Measurements from ENCODE around the gene ARHGAP23. TPM values are rescaled to one million over a fixed set of nuclear protein-coding genes. Genes with fewer than 3 reads are reported as not detected.
"Not testable (repeated sequence)": the region's sequence is repeated elsewhere in the genome, so short reads cannot be mapped to it uniquely, and the experiment has no call there.

ARHGAP23 gene
- total RNA-seq, 2 experiments from 2014 or later, result 0.40 TPM; not detected in 1

DNA sequence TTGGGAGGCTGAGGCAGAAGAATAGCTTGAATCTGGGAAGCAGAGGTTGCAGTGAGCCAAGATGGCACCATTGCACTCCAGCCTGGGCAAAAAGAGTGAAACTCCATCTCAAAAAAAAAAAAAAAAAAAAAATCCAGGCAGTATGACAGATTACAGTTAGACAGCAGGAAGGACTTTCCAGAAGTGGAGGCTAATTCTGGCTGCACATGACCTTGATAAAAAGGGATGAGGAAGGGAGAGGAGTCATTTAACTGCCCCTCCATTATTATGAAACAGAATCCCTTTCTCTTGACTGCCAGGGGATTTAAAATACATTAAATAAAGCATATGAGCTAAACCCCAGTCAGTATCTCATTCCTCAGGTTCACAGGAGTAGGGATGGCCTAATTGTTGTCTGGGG, 1.8 kb upstream of the ARHGAP23 start:
- DNase-seq, result no peak
- Mint-ChIP-seq H3K27ac (no peak overlapping the region), H3K4me3 (no peak overlapping the region), H3K36me3 (no peaks in the 10 kb centered on the region), H3K27me3 (peaks cover 69% of the 10 kb centered on the region), H3K4me1 (peaks cover 7% of the 10 kb centered on the region), H3K9me3 (ENCODE audit: low read depth) (no peaks in the 10 kb centered on the region)
- CTCF ChIA-PET, result interaction anchor here (0.7 to 1.9 kb wide), 5 partner anchors 12 to 241 kb away, joined by 3 to 7 read pairs (median 3); no protein-coding TSS in a partner anchor
- no peak for ATAC-seq

DNA sequence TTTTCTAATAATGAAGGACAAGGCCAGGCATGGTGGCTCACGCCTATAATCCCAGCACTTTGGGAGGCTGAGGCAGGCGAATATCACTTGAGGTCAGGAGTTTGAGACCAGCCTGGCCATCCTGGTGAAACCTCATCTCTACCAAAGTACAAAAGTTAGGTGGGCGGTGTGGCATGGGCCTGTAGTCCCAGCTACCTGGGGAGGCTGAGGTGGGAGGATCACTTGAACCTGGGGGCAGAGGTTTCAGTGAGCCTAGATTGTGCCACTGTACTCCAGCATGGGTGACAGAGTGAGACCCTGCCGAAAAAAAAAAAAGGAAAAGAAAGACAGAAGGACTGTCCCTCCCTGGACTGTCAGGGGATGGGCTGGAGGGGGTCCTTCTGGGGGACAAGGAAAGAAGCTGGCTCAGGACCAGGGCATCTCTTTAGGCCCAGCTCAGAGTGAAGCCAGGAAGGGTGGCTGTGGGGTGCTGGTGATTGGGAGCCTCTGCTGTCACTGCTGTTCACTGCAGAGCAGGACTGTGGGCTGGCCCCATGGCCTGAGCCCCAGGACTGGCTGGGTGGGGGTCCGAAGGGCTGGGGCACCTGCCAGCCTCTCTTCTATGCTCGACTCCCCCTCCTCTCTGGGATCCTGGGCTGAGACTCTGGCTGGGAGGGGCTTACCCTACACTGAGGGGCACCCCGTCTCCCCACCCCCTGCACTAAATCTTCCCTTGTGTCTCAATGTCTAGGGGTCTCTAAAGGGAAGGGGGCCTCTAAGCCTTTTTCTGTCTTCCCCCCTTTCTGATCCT, 909 bp upstream of the ARHGAP23 start:
- peaks cover 64% of the 10 kb centered on the region for H3K27me3 Mint-ChIP-seq
- H3K9me3 Mint-ChIP-seq (ENCODE audit: low read depth), result no peaks in the 10 kb centered on the region
- no peaks in the 10 kb centered on the region for H3K36me3 Mint-ChIP-seq
- CTCF ChIA-PET, result interaction anchor here (0.7 to 1.9 kb wide), 5 partner anchors 13 to 240 kb away, joined by 3 to 9 read pairs (median 4); no protein-coding TSS in a partner anchor
- no peak for DNase-seq
- no peak for ATAC-seq
- peaks cover 7% of the 10 kb centered on the region for H3K4me1 Mint-ChIP-seq
- peak overlapping the region; percentile 61 for H3K4me3 Mint-ChIP-seq
- no peak overlapping the region for H3K27ac Mint-ChIP-seq

DNA sequence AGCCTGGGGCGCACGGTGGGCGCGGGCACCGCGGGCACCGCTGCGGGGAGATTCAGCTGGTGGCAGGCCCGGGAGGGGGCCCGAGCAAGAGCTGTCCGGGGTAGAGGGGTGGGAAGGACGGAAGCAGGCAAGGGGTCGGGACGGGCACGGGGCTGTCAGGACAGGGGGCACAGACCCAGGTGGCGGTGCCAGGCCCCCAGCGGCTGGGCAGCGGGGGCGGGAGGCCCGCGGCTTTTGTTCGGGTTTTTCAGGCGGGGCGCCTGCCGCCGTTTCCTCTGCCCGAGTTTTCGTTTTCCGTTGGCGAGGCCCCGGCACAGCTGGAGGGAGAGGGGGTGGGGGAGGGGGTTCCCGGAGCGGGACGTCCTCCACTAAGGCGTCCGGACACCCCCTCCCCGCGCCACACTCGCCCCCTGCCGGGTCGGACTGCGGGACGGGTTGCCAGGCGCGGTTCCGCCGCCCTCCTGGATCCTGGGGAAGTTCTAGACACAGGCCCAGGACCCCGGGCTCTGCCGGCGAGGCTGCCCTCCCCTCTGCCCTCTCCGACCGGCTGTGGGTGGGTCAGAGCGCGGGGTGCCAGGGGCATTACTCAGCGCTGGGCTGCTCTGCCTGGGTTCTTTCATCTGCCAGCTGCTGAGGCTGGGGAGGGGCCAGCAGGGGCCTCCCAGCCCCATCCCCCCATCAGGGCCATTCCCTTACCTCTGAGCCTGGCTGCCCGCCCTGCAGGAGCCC, 543 bp downstream of the ARHGAP23 start:
- Mint-ChIP-seq H3K9me3 (ENCODE audit: low read depth) (no peaks in the 10 kb centered on the region), H3K27ac (no peak overlapping the region), H3K4me3 (no peak overlapping the region), H3K27me3 (peaks cover 55% of the 10 kb centered on the region), H3K4me1 (peaks cover 7% of the 10 kb centered on the region), H3K36me3 (no peaks in the 10 kb centered on the region)
- ATAC-seq (peak; percentile 38), DNase-seq (no peak)
- CTCF ChIA-PET, result interaction anchor here (1.0 to 1.5 kb wide), 2 partner anchors 14 to 80 kb away, joined by 3 to 9 read pairs; no protein-coding TSS in a partner anchor

- Mint-ChIP-seq H3K9me3 (ENCODE audit: low read depth) (no peaks in the 10 kb centered on the region), H3K27ac (no peak overlapping the region), H3K4me3 (no peak overlapping the region), H3K36me3 (no peaks in the 10 kb centered on the region), H3K4me1 (peaks cover 7% of the 10 kb centered on the region), H3K27me3 (peaks cover 49% of the 10 kb centered on the region)
- DNase-seq (no peak), ATAC-seq (no peak)
- CTCF ChIA-PET, result no interaction called here
These were observed 1.3 kb downstream of the ARHGAP23 start for GRCh38 chr17:38429476-38430100.

DNA sequence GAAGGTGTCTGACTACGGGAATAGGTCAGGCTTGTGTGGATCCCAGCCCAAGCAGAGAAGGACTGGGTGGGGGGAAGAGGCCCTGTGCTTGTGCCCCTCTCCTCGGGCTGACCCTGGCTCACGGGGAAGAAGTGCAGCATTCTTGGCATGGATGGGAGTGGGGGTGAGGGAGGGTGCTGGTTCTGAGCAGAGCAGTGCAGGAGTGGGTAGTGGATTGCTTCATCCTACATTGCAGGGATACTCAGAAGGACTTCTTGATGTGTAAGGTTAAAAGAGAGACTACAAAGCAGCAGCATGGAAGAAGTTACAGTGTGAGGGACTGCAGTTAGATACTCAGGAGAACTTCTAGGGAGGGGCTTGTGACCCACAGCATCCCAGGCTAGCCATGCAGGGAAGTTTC, 2.1 kb downstream of the ARHGAP23 start:
- peaks cover 7% of the 10 kb centered on the region for H3K4me1 Mint-ChIP-seq
- ATAC-seq (no peak), DNase-seq (no peak)
- no peak overlapping the region for H3K4me3 Mint-ChIP-seq
- peaks cover 42% of the 10 kb centered on the region for H3K27me3 Mint-ChIP-seq
- no peaks in the 10 kb centered on the region for H3K9me3 Mint-ChIP-seq (ENCODE audit: low read depth)
- CTCF ChIA-PET, result no interaction called here
- H3K27ac Mint-ChIP-seq, result no peak overlapping the region
- H3K36me3 Mint-ChIP-seq, result no peaks in the 10 kb centered on the region

DNA sequence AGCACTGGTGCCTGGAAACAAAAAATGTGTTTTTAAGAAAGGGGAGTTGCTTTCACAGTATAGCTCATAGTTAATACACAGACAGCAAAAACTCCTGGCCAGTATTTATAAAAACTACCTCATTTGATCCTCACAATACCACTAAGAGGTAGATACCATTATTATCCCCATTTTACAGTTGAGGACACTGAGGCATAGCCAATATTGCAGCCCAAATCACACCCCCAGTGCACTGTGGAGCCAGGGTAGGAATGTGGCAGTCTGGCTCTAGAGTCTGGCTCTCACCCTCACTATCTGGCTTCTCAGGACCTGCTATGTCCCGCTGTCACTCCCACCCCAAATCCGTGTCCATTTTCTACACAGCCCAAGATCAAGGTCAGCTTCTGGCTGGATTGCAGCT, 2.6 kb downstream of the ARHGAP23 start:
- peaks cover 7% of the 10 kb centered on the region for H3K4me1 Mint-ChIP-seq
- CTCF ChIA-PET, result interaction anchor here (1.0 to 1.4 kb wide), 2 partner anchors 9 to 16 kb away, joined by 3 read pairs; no protein-coding TSS in a partner anchor
- H3K9me3 Mint-ChIP-seq (ENCODE audit: low read depth), result no peaks in the 10 kb centered on the region
- no peak overlapping the region for H3K4me3 Mint-ChIP-seq
- ATAC-seq, result no peak
- H3K36me3 Mint-ChIP-seq, result no peaks in the 10 kb centered on the region
- H3K27me3 Mint-ChIP-seq, result peaks cover 42% of the 10 kb centered on the region
- no peak overlapping the region for H3K27ac Mint-ChIP-seq
- DNase-seq, result no peak

DNA sequence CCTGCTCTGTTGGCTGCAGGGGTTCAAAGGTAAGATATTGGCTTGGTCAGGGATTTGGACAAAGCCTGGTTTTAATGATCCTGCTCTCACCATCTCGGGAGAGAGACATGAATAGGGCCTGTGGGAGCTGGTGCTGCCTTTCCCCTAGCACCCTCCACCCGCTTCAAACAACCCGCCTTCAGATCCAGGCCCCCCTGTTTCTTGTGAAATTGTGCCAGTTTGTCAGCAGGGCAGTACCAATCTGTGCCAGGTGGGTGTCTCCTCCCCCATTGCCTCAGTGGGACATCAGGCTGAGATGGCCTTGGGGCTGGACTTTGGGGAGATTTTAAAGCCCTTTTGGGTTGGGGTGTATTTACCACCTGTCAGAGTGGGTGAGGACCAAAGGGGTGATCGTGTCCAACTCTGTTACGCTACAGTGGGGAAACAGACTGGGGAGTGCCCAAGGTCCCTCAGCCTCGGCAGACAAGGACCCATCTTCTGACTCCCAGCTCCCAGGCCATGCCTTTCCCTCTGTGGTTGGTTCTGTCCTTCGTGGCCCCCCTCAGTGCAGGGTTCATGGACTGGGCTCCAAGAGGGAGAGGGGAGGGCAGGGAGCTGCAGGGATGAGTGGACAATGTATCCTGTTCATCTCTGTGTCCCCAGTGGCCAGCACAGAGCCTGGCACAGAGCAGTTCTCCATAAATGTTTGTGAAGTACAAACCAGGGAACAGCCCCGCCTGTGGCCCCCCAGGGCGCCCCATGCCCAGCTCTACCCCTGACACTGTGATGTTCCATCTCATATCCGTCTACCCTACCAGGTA, 3.3 kb downstream of the ARHGAP23 start:
- Mint-ChIP-seq H3K27ac (no peak overlapping the region), H3K27me3 (peaks cover 39% of the 10 kb centered on the region), H3K9me3 (ENCODE audit: low read depth) (no peaks in the 10 kb centered on the region), H3K36me3 (no peaks in the 10 kb centered on the region), H3K4me3 (no peak overlapping the region), H3K4me1 (peaks cover 7% of the 10 kb centered on the region)
- DNase-seq, result no peak
- CTCF ChIA-PET, result interaction anchor here (1.0 to 1.7 kb wide), 3 partner anchors 8 to 17 kb away, joined by 3 to 5 read pairs (median 3); no protein-coding TSS in a partner anchor
- no peak for ATAC-seq

DNA sequence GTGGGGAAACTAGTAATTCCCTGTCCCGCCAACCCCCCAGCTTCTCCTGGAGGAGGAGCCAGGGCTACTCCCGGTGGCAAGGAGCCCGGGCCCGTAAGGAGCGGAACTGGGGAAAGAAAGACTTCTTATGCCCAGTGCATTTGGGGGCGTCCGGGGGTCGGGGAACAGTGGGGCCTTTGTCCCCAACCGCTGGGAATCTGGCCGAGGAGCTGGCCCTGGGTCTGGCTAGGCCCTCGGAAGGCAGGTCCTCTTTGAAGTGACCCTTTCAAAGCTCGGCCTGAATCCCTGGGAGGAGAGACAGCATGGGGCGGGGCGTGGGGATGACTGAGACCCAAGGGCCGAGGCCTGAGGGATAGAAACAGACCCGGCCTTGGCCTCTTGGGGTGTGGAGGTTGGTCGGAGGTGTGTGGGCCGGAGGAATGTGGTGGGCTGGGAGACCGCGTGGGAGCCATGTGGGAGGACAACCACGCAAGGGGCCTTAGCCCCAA, 6.0 kb downstream of the ARHGAP23 start:
- Mint-ChIP-seq H3K27me3 (peaks cover 24% of the 10 kb centered on the region), H3K9me3 (ENCODE audit: low read depth) (no peaks in the 10 kb centered on the region), H3K4me3 (no peak overlapping the region), H3K4me1 (peaks cover 2% of the 10 kb centered on the region), H3K36me3 (no peaks in the 10 kb centered on the region), H3K27ac (no peak overlapping the region)
- ATAC-seq (no peak), DNase-seq (no peak)
- CTCF ChIA-PET, result no interaction called here

GRCh38 chr17:38435795-38436194, 7.5 kb downstream of the ARHGAP23 start:
- CTCF ChIA-PET, result no interaction called here
- no peak overlapping the region for H3K27ac Mint-ChIP-seq
- ATAC-seq (no peak), DNase-seq (no peak)
- H3K9me3 Mint-ChIP-seq (ENCODE audit: low read depth), result no peaks in the 10 kb centered on the region
- peaks cover 12% of the 10 kb centered on the region for H3K27me3 Mint-ChIP-seq
- no peaks in the 10 kb centered on the region for H3K36me3 Mint-ChIP-seq
- no peaks in the 10 kb centered on the region for H3K4me1 Mint-ChIP-seq
- no peak overlapping the region for H3K4me3 Mint-ChIP-seq

DNA sequence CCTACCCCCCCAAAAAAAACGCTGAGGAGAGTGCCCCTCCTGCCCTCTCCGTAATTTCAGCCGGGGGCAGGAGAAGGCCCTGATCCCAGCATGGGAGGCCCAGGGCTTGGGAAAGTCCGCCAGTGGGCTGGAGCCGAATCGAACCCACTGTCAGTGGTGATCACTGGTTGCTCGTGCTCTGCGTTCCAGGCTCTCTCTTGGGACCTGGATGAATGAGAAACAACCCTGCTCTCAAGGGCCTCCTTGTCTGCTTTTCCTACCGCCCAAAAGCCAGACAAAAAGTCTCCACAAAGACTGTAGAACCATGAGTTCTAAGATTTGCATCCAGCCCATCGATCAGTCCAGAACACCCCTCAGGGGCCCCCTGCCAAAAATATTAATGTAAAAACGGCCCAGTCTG, 8.1 kb downstream of the ARHGAP23 start:
- Mint-ChIP-seq H3K27ac (no peak overlapping the region), H3K4me3 (no peak overlapping the region), H3K9me3 (ENCODE audit: low read depth) (no peaks in the 10 kb centered on the region), H3K4me1 (no peaks in the 10 kb centered on the region), H3K27me3 (peaks cover 7% of the 10 kb centered on the region), H3K36me3 (no peaks in the 10 kb centered on the region)
- CTCF ChIA-PET, result no interaction called here
- no peak for DNase-seq
- no peak for ATAC-seq

DNA sequence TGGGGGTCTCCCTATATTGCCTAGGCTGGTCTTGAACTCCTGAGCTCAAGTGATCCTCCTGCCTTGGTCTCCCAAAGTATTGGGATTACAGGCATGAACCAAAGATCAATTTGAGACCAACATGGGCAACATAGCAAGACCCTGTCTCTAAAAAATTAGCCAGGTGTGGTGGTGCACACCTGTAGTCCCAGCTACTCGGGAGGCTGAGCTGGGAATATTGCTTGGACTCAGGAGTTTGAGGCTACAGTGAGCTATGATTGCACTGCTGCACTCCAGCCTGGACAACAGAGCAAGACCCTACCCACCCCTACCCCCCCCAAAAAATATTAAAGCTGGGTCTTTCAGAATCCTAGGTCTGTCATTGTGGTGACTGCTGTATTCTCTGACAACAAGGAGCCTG, 9.0 kb downstream of the ARHGAP23 start:
- H3K9me3 Mint-ChIP-seq (ENCODE audit: low read depth); H3K36me3 Mint-ChIP-seq; H3K27ac Mint-ChIP-seq; H3K4me1 Mint-ChIP-seq; H3K27me3 Mint-ChIP-seq; DNase-seq; H3K4me3 Mint-ChIP-seq; ATAC-seq: not testable (repeated sequence)
- CTCF ChIA-PET, result interaction anchor here (2.2 kb wide), 1 partner anchor 13 kb away, joined by 6 read pairs; no protein-coding TSS in a partner anchor

DNA sequence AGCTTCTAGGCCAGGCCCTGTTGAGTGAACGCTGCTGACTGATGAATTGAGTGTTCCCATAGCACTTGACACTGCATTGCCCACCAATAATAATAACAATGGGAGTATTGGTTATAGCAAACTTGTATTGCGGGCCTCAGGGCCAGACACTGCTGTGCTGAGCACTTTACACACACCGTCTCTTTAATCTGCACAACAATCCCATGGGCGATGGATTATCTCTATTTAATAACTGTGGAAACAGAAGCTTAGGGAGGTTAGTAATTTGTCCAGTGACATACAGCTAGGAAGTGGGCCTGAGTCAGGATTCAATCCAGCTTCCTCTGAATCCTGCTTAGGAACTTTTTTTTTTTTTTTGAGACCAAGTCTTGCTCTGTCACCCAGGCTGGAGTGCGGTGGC, 11.2 kb downstream of the ARHGAP23 start:
- H3K4me3 Mint-ChIP-seq, result no peak overlapping the region
- H3K27ac Mint-ChIP-seq, result no peak overlapping the region
- H3K36me3 Mint-ChIP-seq, result no peaks in the 10 kb centered on the region
- DNase-seq (no peak), ATAC-seq (no peak)
- CTCF ChIA-PET, result interaction anchor here (1.2 to 1.3 kb wide), 2 partner anchors 90 to 229 kb away, joined by 3 to 4 read pairs; no protein-coding TSS in a partner anchor
- H3K9me3 Mint-ChIP-seq (ENCODE audit: low read depth), result no peaks in the 10 kb centered on the region
- no peaks in the 10 kb centered on the region for H3K4me1 Mint-ChIP-seq
- H3K27me3 Mint-ChIP-seq, result peaks cover 16% of the 10 kb centered on the region
